ENCODE data around the gene MVK.

Gene MVK

DNA sequence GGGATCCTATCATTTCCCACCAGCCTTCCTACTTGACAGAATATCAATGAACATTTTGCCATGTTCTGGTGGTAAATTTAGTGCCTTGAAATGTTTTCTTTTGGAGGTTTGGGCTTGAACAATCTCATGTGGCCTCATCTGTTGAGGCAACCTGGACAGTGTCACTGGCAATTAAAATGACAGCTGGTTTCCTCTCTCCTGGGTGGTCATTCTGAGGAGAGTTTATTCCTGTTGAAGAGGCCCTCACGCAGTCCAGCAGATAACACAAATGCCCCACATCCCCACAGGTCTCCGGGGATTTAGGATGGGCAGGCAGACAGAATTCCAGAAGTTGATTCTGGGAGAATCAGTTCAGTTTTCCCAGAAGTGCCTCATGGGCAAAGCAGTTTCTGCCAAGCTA is 42.2 kb upstream of the MVK start:
- no peak for DNase-seq (ENCODE audit: extremely low read depth, insufficient read length)
- Histone ChIP-seq H3K27me3 (replicated peaks; ENCODE audit: control insufficient read depth, insufficient read depth, low read length) (no peaks in the 10 kb centered on the region), H3K36me3 (ENCODE audit: control insufficient read depth, insufficient read depth, low read length) (peaks cover 6% of the 10 kb centered on the region), H3K4me3 (replicated peaks; ENCODE audit: low read depth, low read length) (no peak overlapping the region)
- TF ChIP-seq CTCF (IDR thresholded peaks at IDR 0.05; ENCODE audit: insufficient read depth, low read length, poor library complexity, severe bottlenecking), result no peak

DNA sequence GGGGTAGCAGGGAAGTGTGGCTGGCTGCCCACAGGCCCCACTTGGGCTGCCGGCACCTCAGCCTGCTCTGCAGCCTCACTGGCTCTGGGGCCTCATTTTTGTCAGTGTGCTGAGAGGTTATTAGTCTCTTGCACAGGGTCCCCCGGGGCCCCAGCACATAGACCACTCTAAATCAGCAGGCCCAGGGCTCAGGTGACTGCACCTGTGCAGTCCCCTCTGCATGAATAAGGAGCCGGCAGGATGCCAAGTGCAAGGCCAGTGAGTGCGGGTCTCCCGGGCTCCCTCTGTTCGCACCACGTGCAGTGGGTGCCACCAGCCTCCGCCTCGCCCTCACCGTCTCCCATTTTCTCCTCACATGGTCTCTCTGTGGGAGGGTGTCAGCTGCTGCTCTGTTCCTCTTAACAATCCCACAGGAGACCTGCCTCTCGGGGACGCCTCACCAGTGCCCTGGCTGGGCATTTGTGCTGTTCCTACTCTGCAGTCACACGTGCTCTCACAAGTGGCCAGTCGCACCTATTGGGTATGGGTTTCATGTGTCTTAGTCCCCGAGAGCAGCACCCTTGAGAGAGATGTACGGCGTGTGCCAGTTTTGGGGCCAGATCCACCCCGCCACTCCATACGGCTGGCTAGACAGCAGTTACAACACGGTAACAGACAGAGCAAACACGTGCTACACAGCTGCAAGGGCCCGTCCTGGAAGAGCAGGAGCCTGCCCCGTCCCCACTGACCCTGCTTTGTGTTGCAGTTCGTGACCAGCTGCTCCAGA is 40.7 kb upstream of the MVK start:
- Histone ChIP-seq H3K36me3 (ENCODE audit: control insufficient read depth, insufficient read depth, low read length) (peaks cover 6% of the 10 kb centered on the region), H3K27me3 (replicated peaks; ENCODE audit: control insufficient read depth, insufficient read depth, low read length) (no peaks in the 10 kb centered on the region), H3K4me3 (replicated peaks; ENCODE audit: low read depth, low read length) (no peak overlapping the region)
- no peak for TF ChIP-seq CTCF (IDR thresholded peaks at IDR 0.05; ENCODE audit: insufficient read depth, low read length, poor library complexity, severe bottlenecking)
- DNase-seq (ENCODE audit: extremely low read depth, insufficient read length), result no peak

DNA sequence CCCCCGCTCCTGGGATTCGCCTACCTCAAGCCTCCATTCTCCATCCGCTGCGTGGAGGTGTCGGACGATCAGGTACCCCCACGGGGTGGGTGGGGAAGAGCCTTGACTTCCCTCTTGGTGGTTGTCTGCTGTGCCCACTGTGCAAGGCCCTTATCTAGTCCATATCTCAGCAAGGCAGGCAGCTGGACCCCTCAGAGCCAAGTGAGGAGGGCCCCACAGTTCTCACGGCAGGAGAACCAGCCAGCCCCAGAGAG is 40.2 kb upstream of the MVK start:
- TF ChIP-seq CTCF (IDR thresholded peaks at IDR 0.05; ENCODE audit: insufficient read depth, low read length, poor library complexity, severe bottlenecking), result no peak
- no peak for DNase-seq (ENCODE audit: extremely low read depth, insufficient read length)
- Histone ChIP-seq H3K27me3 (replicated peaks; ENCODE audit: control insufficient read depth, insufficient read depth, low read length) (no peaks in the 10 kb centered on the region), H3K4me3 (replicated peaks; ENCODE audit: low read depth, low read length) (no peak overlapping the region), H3K36me3 (ENCODE audit: control insufficient read depth, insufficient read depth, low read length) (peaks cover 6% of the 10 kb centered on the region)

DNA sequence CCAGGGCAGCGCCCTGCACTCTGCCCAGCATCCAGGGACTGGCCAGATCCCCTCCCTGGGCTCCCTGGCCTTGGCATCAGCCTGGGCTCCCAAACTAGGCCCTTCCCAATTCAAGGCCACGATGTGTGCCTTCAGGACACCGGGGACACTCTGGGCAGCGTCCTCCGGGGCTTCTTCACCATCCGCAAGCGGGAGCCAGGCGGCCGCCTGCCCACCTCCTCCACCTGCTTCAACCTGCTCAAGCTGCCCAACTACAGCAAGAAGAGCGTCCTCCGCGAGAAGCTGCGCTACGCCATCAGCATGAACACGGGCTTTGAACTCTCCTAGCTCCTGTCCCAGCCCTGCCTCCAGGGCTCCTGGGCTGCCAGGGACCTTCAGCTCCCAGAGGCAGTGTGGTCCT is 39.1 kb upstream of the MVK start:
- peaks cover 6% of the 10 kb centered on the region for H3K36me3 ChIP-seq (ENCODE audit: control insufficient read depth, insufficient read depth, low read length)
- no peak overlapping the region for H3K4me3 ChIP-seq (replicated peaks; ENCODE audit: low read depth, low read length)
- H3K27me3 ChIP-seq (replicated peaks; ENCODE audit: control insufficient read depth, insufficient read depth, low read length), result no peaks in the 10 kb centered on the region
- TF ChIP-seq CTCF (IDR thresholded peaks at IDR 0.05; ENCODE audit: insufficient read depth, low read length, poor library complexity, severe bottlenecking), result no peak
- DNase-seq (ENCODE audit: extremely low read depth, insufficient read length), result no peak

DNA sequence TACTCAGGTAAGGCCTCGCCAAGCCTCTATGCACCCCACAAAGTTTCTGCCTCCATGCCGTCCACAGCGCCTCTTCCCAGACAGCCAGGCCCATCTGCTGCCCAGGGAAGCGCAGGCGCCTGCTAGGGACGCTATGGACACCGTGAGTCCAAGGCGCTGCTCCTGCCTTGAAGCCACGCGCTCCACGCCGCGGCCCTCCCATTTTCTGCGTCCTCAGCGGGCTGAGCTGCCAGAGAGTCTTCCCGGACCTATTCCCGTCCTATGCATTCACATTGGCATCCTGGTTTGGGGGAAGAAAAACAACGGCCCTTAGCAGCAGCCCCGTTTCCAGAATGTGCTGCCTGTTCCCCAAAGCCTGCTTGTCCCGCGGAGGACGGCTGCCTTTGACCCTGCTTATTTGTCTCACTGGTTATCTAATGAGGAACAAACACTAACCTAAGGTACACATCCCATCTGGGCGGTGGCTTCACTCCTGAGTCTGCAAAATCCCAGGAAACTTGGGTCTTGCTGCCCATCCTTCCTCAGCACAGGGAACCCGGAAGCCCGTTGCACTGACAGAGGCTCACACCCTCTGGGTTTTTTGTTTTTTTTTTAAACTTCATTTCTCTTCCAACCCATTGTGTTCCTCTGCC is 38.2 kb upstream of the MVK start:
- H3K4me3 ChIP-seq (replicated peaks; ENCODE audit: low read depth, low read length), result no peak overlapping the region
- TF ChIP-seq CTCF (IDR thresholded peaks at IDR 0.05; ENCODE audit: insufficient read depth, low read length, poor library complexity, severe bottlenecking), result no peak
- peaks cover 6% of the 10 kb centered on the region for H3K36me3 ChIP-seq (ENCODE audit: control insufficient read depth, insufficient read depth, low read length)
- no peak for DNase-seq (ENCODE audit: extremely low read depth, insufficient read length)
- no peaks in the 10 kb centered on the region for H3K27me3 ChIP-seq (replicated peaks; ENCODE audit: control insufficient read depth, insufficient read depth, low read length)
